Measurements from ENCODE around the gene MGAT4A. TPM values are rescaled to one million over a fixed set of nuclear protein-coding genes. Genes with fewer than 3 reads are reported as not detected.

MGAT4A gene
- total RNA-seq, 1 donor from 2014 or later, result 1.7 TPM

- Mint-ChIP-seq H3K27me3 (ENCODE audit: low read depth, unreplicated experiment) (no peaks in the 10 kb centered on the region), H3K4me1 (ENCODE audit: low read depth, unreplicated experiment) (peaks cover 2% of the 10 kb centered on the region), H3K9me3 (ENCODE audit: unreplicated experiment) (peaks cover 5% of the 10 kb centered on the region), H3K36me3 (ENCODE audit: low read depth, unreplicated experiment) (no peaks in the 10 kb centered on the region), H3K4me3 (ENCODE audit: unreplicated experiment) (no peak overlapping the region), H3K27ac (ENCODE audit: unreplicated experiment) (no peak overlapping the region)
- no peak for DNase-seq (ENCODE audit: low read depth)
- H3K9me3 ChIP-seq (ENCODE audit: insufficient read depth, low read depth, low read length), result no peaks in the 10 kb centered on the region
- H3K4me2 ChIP-seq (ENCODE audit: low read length), result no peak overlapping the region
- no peak for TF ChIP-seq EZH2 (IDR thresholded peaks at IDR 0.05; ENCODE audit: insufficient read depth, low read length)
- TF ChIP-seq CTCF (IDR thresholded peaks at IDR 0.05; ENCODE audit: insufficient read depth, low read depth, low read length), result no peak
- H3K4me3 ChIP-seq (ENCODE audit: insufficient read depth, low read depth, low read length), result no peak overlapping the region
- H4K20me1 ChIP-seq (ENCODE audit: insufficient read depth, low read length), result no peaks in the 10 kb centered on the region
- no peak overlapping the region for H3K9ac ChIP-seq (ENCODE audit: low read length)
- no peaks in the 10 kb centered on the region for H3K27me3 ChIP-seq (ENCODE audit: insufficient read depth, low read length)
- no peaks in the 10 kb centered on the region for H3K79me2 ChIP-seq (ENCODE audit: insufficient read depth, low read length)
- no peaks in the 10 kb centered on the region for H3K4me1 ChIP-seq (ENCODE audit: insufficient read depth, low read length)
- no peaks in the 10 kb centered on the region for H3K36me3 ChIP-seq (ENCODE audit: insufficient read depth, low read length)
- H3K27ac ChIP-seq (ENCODE audit: low read depth, low read length), result no peak overlapping the region
- no peak for FAIRE-seq
- H2AFZ ChIP-seq (ENCODE audit: low read depth, low read length), result no peak overlapping the region
Measured at GRCh38 chr2:98658816-98659490, 72.0 kb downstream of the MGAT4A start.

GRCh38 chr2:98656800-98657199 lies 74.1 kb downstream of the MGAT4A start:
- Histone ChIP-seq H3K4me3 (ENCODE audit: insufficient read depth, low read depth, low read length) (no peak overlapping the region), H3K79me2 (ENCODE audit: insufficient read depth, low read length) (no peaks in the 10 kb centered on the region), H3K9me3 (ENCODE audit: insufficient read depth, low read depth, low read length) (no peaks in the 10 kb centered on the region), H2AFZ (ENCODE audit: low read depth, low read length) (no peak overlapping the region), H3K4me1 (ENCODE audit: insufficient read depth, low read length) (no peaks in the 10 kb centered on the region), H3K36me3 (ENCODE audit: insufficient read depth, low read length) (no peaks in the 10 kb centered on the region), H3K27ac (ENCODE audit: low read depth, low read length) (no peak overlapping the region), H4K20me1 (ENCODE audit: insufficient read depth, low read length) (no peaks in the 10 kb centered on the region), H3K4me2 (ENCODE audit: low read length) (no peak overlapping the region), H3K27me3 (ENCODE audit: insufficient read depth, low read length) (no peaks in the 10 kb centered on the region), H3K9ac (ENCODE audit: low read length) (no peak overlapping the region)
- no peak overlapping the region for H3K4me3 Mint-ChIP-seq (ENCODE audit: unreplicated experiment)
- FAIRE-seq (no peak), DNase-seq (ENCODE audit: low read depth) (no peak)
- no peaks in the 10 kb centered on the region for H3K36me3 Mint-ChIP-seq (ENCODE audit: low read depth, unreplicated experiment)
- H3K27ac Mint-ChIP-seq (ENCODE audit: unreplicated experiment), result no peak overlapping the region
- H3K9me3 Mint-ChIP-seq (ENCODE audit: unreplicated experiment), result peaks cover 7% of the 10 kb centered on the region
- peaks cover 2% of the 10 kb centered on the region for H3K4me1 Mint-ChIP-seq (ENCODE audit: low read depth, unreplicated experiment)
- H3K27me3 Mint-ChIP-seq (ENCODE audit: low read depth, unreplicated experiment), result no peaks in the 10 kb centered on the region
- TF ChIP-seq EZH2 (IDR thresholded peaks at IDR 0.05; ENCODE audit: insufficient read depth, low read length), result no peak
- TF ChIP-seq CTCF (IDR thresholded peaks at IDR 0.05; ENCODE audit: insufficient read depth, low read depth, low read length), result no peak

All from astrocyte (in vitro differentiated cells and primary cell).